ENCODE measurements around the gene CDHR4. TPM values are rescaled to one million over a fixed set of nuclear protein-coding genes. Genes with fewer than 3 reads are reported as not detected.

Gene CDHR4
- total RNA-seq, 1 experiment from 2014 or later, result 0.17 TPM

DNA sequence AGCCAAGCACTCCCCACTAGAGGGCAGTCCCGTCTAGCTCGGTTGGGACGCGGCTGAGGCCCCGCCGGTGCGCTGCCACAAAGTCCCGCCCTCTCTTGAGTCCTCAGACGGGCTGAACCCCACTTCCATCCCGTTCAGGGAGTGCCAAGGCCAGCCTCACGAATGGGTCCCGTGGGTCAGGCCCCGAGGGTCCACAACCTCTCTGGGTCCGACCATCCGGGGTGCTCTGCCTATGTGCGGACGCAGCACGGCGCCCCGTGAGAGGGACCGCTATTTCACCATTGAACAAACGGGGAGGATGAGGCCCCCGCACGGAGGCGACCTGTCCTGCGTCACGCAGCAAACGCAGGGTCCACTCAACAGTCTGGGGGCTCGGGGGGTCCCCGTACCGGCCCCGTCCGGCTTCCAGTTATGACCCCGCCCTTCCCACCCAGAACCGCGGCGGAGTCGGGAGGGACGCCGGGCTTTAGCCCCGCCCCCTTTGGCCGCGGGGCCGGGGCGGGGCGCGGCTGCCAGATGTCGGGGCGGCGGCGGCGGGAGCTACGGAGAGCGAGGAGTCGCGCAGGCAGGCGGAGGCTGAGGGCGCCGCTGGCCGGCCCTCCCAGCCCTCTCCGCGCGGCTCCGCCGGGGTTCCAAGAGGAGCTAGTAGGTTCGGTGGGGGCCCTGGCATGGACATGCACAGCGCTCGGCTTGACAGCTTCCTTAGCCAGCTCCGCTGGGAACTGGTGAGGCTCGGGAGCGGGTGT, 3.2 kb upstream of the CDHR4 start, which contains the start of gene INKA1 (continued):
- TF ChIP-seq, protein P1, sequence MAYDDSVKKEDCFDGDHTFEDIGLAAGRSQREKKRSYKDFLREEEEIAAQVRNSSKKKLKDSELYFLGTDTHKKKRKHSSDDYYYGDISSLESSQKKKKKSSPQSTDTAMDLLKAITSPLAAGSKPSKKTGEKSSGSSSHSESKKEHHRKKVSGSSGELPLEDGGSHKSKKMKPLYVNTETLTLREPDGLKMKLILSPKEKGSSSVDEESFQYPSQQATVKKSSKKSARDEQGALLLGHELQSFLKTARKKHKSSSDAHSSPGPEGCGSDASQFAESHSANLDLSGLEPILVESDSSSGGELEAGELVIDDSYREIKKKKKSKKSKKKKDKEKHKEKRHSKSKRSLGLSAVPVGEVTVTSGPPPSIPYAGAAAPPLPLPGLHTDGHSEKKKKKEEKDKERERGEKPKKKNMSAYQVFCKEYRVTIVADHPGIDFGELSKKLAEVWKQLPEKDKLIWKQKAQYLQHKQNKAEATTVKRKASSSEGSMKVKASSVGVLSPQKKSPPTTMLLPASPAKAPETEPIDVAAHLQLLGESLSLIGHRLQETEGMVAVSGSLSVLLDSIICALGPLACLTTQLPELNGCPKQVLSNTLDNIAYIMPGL (CRISPR knock-in tag; IDR thresholded peaks at IDR 0.05), result peak; percentile 81
- no peak for TF ChIP-seq ZNF416 (CRISPR knock-in tag; IDR thresholded peaks at IDR 0.05)
- TF ChIP-seq, protein P2, sequence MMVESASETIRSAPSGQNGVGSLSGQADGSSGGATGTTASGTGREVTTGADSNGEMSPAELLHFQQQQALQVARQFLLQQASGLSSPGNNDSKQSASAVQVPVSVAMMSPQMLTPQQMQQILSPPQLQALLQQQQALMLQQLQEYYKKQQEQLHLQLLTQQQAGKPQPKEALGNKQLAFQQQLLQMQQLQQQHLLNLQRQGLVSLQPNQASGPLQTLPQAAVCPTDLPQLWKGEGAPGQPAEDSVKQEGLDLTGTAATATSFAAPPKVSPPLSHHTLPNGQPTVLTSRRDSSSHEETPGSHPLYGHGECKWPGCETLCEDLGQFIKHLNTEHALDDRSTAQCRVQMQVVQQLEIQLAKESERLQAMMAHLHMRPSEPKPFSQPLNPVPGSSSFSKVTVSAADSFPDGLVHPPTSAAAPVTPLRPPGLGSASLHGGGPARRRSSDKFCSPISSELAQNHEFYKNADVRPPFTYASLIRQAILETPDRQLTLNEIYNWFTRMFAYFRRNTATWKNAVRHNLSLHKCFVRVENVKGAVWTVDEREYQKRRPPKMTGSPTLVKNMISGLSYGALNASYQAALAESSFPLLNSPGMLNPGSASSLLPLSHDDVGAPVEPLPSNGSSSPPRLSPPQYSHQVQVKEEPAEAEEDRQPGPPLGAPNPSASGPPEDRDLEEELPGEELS (CRISPR knock-in tag; IDR thresholded peaks at IDR 0.05), result 0 out of 2 replicates have a peak, but pooled peaks have one; percentile 34

DNA sequence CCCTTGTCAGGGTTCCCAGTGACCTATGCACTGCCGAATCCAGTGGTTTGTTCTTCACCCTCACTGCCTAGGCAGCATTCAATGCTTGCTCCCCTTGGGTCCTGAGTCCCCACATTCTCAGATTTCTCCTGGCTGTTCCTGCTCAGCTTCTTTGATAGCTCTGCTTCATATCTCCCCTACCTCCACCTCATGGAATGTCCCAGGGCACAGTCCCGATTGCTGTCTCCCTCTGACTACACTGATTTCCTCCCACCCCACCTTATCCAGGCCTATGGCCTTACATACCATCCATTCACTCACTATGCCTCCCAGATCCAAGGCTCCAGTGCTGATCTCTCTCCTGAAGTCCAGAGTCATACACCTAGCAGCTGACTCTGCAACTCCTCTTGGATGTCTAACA, 1.5 kb upstream of the CDHR4 start:
- Mint-ChIP-seq H3K27ac (no peak overlapping the region), H3K4me1 (peaks cover 24% of the 10 kb centered on the region), H3K4me3 (no peak overlapping the region), H3K27me3 (ENCODE audit: low read depth) (peaks cover 44% of the 10 kb centered on the region), H3K36me3 (no peaks in the 10 kb centered on the region), H3K9me3 (no peaks in the 10 kb centered on the region)
- ChIA-PET CTCF (interaction anchor here (1.0 to 7.4 kb wide), 4 partner anchors 14 to 107 kb away, joined by 3 to 207 read pairs (median 76); partner anchors contain the start of gene IP6K1), POLR2A (no interaction called here)
- ATAC-seq (no peak), DNase-seq (ENCODE audit: low spot score) (no peak)
- TF ChIP-seq ZNF232 (CRISPR knock-in tag; IDR thresholded peaks at IDR 0.05) (no peak), ZNF416 (CRISPR knock-in tag; IDR thresholded peaks at IDR 0.05) (no peak), CBFB (CRISPR knock-in tag; IDR thresholded peaks at IDR 0.05; ENCODE audit: low read depth) (no peak), SP1 (CRISPR knock-in tag; conservative IDR thresholded peaks at IDR 0.05) (no peak)
- TF ChIP-seq, protein P3, sequence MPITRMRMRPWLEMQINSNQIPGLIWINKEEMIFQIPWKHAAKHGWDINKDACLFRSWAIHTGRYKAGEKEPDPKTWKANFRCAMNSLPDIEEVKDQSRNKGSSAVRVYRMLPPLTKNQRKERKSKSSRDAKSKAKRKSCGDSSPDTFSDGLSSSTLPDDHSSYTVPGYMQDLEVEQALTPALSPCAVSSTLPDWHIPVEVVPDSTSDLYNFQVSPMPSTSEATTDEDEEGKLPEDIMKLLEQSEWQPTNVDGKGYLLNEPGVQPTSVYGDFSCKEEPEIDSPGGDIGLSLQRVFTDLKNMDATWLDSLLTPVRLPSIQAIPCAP (CRISPR knock-in tag; IDR thresholded peaks at IDR 0.05), result no peak
- TF ChIP-seq, protein P4, sequence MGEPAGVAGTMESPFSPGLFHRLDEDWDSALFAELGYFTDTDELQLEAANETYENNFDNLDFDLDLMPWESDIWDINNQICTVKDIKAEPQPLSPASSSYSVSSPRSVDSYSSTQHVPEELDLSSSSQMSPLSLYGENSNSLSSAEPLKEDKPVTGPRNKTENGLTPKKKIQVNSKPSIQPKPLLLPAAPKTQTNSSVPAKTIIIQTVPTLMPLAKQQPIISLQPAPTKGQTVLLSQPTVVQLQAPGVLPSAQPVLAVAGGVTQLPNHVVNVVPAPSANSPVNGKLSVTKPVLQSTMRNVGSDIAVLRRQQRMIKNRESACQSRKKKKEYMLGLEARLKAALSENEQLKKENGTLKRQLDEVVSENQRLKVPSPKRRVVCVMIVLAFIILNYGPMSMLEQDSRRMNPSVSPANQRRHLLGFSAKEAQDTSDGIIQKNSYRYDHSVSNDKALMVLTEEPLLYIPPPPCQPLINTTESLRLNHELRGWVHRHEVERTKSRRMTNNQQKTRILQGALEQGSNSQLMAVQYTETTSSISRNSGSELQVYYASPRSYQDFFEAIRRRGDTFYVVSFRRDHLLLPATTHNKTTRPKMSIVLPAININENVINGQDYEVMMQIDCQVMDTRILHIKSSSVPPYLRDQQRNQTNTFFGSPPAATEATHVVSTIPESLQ (CRISPR knock-in tag; IDR thresholded peaks at IDR 0.05), result no peak
- TF ChIP-seq, protein P5, sequence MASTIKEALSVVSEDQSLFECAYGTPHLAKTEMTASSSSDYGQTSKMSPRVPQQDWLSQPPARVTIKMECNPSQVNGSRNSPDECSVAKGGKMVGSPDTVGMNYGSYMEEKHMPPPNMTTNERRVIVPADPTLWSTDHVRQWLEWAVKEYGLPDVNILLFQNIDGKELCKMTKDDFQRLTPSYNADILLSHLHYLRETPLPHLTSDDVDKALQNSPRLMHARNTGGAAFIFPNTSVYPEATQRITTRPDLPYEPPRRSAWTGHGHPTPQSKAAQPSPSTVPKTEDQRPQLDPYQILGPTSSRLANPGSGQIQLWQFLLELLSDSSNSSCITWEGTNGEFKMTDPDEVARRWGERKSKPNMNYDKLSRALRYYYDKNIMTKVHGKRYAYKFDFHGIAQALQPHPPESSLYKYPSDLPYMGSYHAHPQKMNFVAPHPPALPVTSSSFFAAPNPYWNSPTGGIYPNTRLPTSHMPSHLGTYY (CRISPR knock-in tag; IDR thresholded peaks at IDR 0.05), result no peak
- TF ChIP-seq, protein P6, sequence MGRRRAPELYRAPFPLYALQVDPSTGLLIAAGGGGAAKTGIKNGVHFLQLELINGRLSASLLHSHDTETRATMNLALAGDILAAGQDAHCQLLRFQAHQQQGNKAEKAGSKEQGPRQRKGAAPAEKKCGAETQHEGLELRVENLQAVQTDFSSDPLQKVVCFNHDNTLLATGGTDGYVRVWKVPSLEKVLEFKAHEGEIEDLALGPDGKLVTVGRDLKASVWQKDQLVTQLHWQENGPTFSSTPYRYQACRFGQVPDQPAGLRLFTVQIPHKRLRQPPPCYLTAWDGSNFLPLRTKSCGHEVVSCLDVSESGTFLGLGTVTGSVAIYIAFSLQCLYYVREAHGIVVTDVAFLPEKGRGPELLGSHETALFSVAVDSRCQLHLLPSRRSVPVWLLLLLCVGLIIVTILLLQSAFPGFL (CRISPR knock-in tag; IDR thresholded peaks at IDR 0.05; ENCODE audit: borderline replicate concordance), result no peak
- TF ChIP-seq, protein P7, sequence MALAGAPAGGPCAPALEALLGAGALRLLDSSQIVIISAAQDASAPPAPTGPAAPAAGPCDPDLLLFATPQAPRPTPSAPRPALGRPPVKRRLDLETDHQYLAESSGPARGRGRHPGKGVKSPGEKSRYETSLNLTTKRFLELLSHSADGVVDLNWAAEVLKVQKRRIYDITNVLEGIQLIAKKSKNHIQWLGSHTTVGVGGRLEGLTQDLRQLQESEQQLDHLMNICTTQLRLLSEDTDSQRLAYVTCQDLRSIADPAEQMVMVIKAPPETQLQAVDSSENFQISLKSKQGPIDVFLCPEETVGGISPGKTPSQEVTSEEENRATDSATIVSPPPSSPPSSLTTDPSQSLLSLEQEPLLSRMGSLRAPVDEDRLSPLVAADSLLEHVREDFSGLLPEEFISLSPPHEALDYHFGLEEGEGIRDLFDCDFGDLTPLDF (CRISPR knock-in tag; IDR thresholded peaks at IDR 0.05), result no peak
- TF ChIP-seq, protein P8, sequence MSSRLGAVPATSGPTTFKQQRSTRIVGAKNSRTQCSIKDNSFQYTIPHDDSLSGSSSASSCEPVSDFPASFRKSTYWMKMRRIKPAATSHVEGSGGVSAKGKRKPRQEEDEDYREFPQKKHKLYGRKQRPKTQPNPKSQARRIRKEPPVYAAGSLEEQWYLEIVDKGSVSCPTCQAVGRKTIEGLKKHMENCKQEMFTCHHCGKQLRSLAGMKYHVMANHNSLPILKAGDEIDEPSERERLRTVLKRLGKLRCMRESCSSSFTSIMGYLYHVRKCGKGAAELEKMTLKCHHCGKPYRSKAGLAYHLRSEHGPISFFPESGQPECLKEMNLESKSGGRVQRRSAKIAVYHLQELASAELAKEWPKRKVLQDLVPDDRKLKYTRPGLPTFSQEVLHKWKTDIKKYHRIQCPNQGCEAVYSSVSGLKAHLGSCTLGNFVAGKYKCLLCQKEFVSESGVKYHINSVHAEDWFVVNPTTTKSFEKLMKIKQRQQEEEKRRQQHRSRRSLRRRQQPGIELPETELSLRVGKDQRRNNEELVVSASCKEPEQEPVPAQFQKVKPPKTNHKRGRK (CRISPR knock-in tag; IDR thresholded peaks at IDR 0.05; ENCODE audit: borderline replicate concordance), result no peak
